Measurements from ENCODE around the gene RHBDL1.

RHBDL1 gene

GRCh38 chr16:706189-707061 lies 31.0 kb downstream of the RHBDL1 start:
- ChIA-PET POLR2A (interaction anchor here (0.5 kb wide), 1 partner anchor 1448 kb away, joined by 3 read pairs; no protein-coding TSS in a partner anchor), CTCF (interaction anchor here (1.2 to 1.6 kb wide), 4 partner anchors 10 to 397 kb away, joined by 3 to 9 read pairs (median 5); no protein-coding TSS in a partner anchor)
- no peak for DNase-seq (ENCODE audit: extremely low spot score)

DNA sequence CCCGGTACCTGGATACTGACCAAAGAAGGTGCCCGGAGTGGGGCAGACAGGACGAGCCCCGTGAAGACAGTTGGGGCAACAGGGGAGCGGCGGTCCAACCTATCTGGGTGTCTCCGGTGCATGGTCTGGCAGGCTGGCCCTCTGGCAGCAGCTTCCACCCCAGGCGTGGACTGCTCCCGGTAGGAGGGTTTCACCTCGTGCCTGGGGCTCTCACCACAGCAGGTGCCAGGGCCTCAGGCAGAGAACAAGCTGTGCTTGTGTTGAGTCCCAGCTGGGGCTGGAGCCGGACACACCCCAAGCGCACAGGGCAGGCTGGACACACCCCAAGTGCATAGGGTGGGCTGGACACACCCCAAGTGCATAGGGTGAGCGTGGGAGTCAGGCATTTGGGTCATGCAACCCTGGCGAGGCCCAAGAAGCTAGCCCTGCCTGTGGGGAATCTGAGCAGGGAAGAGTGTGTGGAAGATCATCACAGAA lies 31.6 kb downstream of the RHBDL1 start:
- TF ChIP-seq, protein P1, sequence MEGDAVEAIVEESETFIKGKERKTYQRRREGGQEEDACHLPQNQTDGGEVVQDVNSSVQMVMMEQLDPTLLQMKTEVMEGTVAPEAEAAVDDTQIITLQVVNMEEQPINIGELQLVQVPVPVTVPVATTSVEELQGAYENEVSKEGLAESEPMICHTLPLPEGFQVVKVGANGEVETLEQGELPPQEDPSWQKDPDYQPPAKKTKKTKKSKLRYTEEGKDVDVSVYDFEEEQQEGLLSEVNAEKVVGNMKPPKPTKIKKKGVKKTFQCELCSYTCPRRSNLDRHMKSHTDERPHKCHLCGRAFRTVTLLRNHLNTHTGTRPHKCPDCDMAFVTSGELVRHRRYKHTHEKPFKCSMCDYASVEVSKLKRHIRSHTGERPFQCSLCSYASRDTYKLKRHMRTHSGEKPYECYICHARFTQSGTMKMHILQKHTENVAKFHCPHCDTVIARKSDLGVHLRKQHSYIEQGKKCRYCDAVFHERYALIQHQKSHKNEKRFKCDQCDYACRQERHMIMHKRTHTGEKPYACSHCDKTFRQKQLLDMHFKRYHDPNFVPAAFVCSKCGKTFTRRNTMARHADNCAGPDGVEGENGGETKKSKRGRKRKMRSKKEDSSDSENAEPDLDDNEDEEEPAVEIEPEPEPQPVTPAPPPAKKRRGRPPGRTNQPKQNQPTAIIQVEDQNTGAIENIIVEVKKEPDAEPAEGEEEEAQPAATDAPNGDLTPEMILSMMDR (IDR thresholded peaks at IDR 0.05; ENCODE audit: control extremely low read depth, extremely low read depth, low read depth, missing control alignments), result no peak
- no peak for DNase-seq (ENCODE audit: extremely low spot score)
- CTCF ChIA-PET, result interaction anchor here (1.2 to 1.6 kb wide), 6 partner anchors 9 to 396 kb away, joined by 3 to 9 read pairs (median 5); partner anchors contain the start of gene ANTKMT

More at GRCh38 chr16:706189-707061, 31.0 kb downstream of the RHBDL1 start:
- TF ChIP-seq, protein P1 (IDR thresholded peaks at IDR 0.05; ENCODE audit: control extremely low read depth, extremely low read depth, low read depth, missing control alignments), result no peak

DNA sequence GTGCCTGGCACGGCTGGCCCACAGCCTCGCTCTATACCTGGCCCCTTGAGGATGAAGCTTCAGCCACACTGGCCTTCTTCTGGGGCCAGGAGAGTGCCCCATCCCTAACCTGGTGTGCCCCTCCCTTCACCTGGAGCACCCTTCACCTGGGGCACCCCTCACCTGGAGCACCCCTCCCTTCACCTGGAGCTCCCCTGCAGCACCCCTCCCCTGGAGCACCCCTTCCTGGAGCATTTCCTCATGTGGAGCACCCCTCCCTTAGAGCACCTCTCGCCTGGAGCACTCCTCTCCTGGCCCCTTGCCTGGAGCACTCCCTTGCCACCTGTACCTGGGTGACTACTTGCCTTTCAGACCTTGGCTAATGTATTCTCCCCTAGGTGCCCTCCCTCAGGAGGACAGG lies 32.5 kb downstream of the RHBDL1 start:
- TF ChIP-seq, protein P1 (IDR thresholded peaks at IDR 0.05; ENCODE audit: control extremely low read depth, extremely low read depth, low read depth, missing control alignments), result no peak
- no peak for DNase-seq (ENCODE audit: extremely low spot score)
- CTCF ChIA-PET, result interaction anchor here (1.2 to 1.6 kb wide), 4 partner anchors 12 to 395 kb away, joined by 5 to 9 read pairs (median 6); partner anchors contain the start of gene ANTKMT
- POLR2A ChIA-PET, result no interaction called here

More for the DNA sequence above, 31.6 kb downstream of the RHBDL1 start:
- POLR2A ChIA-PET, result no interaction called here

DNA sequence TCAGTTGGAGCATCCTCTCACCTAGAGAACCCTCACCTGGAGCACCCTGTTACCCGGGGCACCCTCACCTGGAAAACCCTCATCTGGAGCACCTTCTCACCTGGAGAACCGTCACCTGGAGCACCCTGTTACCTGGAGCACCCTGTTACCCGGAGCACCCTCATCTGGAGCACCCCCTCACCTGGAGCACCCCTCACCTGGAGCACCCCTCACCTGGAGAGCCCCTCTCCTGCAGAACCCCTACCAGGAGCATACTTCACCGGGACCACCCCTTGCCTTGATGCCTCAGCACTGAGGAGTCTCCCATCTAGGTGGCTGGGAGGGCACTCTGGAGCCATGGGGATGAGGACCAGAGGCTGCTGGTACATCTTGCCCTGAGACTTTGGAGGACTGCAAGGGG lies 33.5 kb downstream of the RHBDL1 start:
- no peak for DNase-seq (ENCODE audit: extremely low spot score)
- POLR2A ChIA-PET, result no interaction called here
- TF ChIP-seq, protein P1 (IDR thresholded peaks at IDR 0.05; ENCODE audit: control extremely low read depth, extremely low read depth, low read depth, missing control alignments), result no peak
- CTCF ChIA-PET, result interaction anchor here (1.6 to 8.3 kb wide), 2 partner anchors 12 to 75 kb away, joined by 8 to 169 read pairs; partner anchors contain the start of genes ANTKMT, CHTF18 and RPUSD1

- DNase-seq (ENCODE audit: extremely low spot score), result no peak
- TF ChIP-seq, protein P1 (IDR thresholded peaks at IDR 0.05; ENCODE audit: control extremely low read depth, extremely low read depth, low read depth, missing control alignments), result no peak
- POLR2A ChIA-PET, result no interaction called here
- CTCF ChIA-PET, result interaction anchor here (1.9 to 8.3 kb wide), 3 partner anchors 14 to 348 kb away, joined by 6 to 169 read pairs (median 59); partner anchors contain the start of genes ANTKMT, CCDC78, CHTF18 and HAGHL
These were observed 34.4 kb downstream of the RHBDL1 start for GRCh38 chr16:709566-710499.
